ENCODE results near the gene FUZ.

FUZ gene

DNA sequence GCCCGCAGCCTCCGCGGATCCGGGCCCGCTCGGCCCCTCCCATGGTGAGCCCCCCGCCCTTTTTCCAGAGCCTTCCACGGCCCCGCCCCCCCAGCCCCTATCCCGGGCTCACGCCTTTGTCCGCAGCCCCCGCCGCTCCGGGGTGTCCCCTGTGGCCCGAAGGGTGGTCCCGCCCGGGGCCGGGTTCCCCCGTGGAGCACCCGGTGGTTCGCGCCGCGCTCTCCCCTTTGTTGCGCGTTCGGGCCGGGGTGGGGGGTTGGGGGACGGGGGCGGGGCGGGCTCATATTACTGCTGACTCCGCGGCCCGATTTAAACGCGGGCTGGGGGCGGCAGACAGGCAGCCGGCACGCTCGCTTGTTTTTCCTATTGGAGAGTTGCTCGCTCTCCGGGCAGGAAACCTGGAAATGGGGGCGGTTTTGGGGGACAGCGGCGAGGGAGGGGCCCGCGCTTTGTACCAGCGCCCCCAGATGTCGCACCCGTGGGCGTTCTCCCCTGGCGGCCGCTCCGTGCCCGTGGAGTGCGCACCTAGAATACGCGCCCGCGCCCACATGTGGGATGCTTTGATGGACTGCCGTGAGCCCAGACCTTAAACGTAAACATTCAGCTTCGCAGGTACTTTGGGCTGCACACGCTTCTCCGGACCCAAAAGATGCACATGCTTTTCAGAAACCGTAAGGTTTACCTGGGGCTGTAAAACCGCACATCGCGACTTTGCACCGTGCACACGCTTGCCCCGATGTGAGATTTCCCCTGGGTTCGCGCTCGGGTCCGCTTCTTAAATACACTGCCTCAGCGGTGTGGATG lies 38.6 kb upstream of the FUZ start (continued):
- TF ChIP-seq YY2 (tag by site-specific recombination; IDR thresholded peaks at IDR 0.05): no peak
- TF ChIP-seq ZNF155 (tag by site-specific recombination; IDR thresholded peaks at IDR 0.05): no peak
- 0 out of 2 replicates have a peak, but pooled peaks have one; percentile 5 for TF ChIP-seq SP3 (tag by site-specific recombination; IDR thresholded peaks at IDR 0.05)
- peak; percentile 67 for TF ChIP-seq ZBTB8A (tag by site-specific recombination; IDR thresholded peaks at IDR 0.05)
- TF ChIP-seq ZNF350 (tag by site-specific recombination; IDR thresholded peaks at IDR 0.05): no peak
- TF ChIP-seq SCRT1 (tag by site-specific recombination; IDR thresholded peaks at IDR 0.05; ENCODE audit: borderline replicate concordance): no peak
- no peak for TF ChIP-seq HOXC10 (CRISPR knock-in tag; IDR thresholded peaks at IDR 0.05)
- TF ChIP-seq ZNF768 (tag by site-specific recombination; IDR thresholded peaks at IDR 0.05): no peak
- TF ChIP-seq, protein P1, sequence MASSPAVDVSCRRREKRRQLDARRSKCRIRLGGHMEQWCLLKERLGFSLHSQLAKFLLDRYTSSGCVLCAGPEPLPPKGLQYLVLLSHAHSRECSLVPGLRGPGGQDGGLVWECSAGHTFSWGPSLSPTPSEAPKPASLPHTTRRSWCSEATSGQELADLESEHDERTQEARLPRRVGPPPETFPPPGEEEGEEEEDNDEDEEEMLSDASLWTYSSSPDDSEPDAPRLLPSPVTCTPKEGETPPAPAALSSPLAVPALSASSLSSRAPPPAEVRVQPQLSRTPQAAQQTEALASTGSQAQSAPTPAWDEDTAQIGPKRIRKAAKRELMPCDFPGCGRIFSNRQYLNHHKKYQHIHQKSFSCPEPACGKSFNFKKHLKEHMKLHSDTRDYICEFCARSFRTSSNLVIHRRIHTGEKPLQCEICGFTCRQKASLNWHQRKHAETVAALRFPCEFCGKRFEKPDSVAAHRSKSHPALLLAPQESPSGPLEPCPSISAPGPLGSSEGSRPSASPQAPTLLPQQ (tag by site-specific recombination; IDR thresholded peaks at IDR 0.05): no peak
- no peak for TF ChIP-seq HOXD13 (CRISPR knock-in tag; IDR thresholded peaks at IDR 0.05; ENCODE audit: borderline replicate concordance)
- TF ChIP-seq, protein P2, sequence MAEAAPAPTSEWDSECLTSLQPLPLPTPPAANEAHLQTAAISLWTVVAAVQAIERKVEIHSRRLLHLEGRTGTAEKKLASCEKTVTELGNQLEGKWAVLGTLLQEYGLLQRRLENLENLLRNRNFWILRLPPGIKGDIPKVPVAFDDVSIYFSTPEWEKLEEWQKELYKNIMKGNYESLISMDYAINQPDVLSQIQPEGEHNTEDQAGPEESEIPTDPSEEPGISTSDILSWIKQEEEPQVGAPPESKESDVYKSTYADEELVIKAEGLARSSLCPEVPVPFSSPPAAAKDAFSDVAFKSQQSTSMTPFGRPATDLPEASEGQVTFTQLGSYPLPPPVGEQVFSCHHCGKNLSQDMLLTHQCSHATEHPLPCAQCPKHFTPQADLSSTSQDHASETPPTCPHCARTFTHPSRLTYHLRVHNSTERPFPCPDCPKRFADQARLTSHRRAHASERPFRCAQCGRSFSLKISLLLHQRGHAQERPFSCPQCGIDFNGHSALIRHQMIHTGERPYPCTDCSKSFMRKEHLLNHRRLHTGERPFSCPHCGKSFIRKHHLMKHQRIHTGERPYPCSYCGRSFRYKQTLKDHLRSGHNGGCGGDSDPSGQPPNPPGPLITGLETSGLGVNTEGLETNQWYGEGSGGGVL (tag by site-specific recombination; IDR thresholded peaks at IDR 0.05): no peak
- no peak for TF ChIP-seq ZNF121 (tag by site-specific recombination; IDR thresholded peaks at IDR 0.05)
- TF ChIP-seq ZNF132 (tag by site-specific recombination; IDR thresholded peaks at IDR 0.05; ENCODE audit: borderline replicate concordance): no peak
- no peak for TF ChIP-seq ZNF623 (tag by site-specific recombination; IDR thresholded peaks at IDR 0.05)

DNA sequence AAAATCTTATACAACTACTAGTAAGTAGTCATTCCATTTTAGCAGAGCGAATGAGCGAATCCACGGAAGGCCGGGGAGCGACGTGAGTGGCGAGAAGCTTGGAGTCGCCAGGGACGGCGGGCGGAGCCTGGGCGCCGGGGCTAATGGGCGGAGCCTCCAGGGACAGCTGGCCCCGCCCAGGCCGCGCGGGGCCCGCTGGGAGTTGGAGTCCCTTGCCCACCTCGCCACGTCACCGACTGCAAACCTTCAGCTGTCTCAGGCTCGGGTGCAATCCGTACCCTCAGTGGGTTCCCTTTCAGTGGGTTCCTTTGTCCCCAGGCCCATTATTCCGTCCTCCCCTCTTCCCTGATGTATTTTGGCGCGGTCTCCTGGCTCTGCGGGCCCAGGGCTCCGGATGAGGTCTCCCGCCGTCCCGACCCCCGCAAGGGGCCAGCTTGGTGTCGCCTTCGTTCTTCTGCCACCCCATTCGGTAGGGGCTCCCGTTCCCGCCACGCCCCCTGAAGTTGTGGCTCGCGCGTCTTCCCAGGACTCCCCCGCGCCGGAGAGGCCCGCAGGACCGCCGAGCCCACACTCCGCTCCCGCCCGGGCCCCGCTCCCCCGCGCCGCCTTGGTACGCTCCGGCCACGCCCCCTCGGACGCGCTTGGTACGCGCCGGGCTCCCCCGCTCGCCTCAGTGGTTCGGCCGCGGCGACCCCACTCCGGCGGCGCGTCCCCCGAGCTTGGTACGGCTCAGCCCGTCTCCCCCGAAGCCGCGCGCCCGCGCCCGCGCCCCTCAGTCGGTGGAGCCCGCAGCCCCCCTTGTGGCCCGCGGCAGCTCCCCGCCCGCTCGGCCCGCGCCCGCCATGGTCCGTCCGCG lies 37.6 kb upstream of the FUZ start, which contains the start of gene PTOV1:
Gene PTOV1 (plus strand): TSS at position 673 of the 856 bp plus-strand sequence.
- H3K4me3 ChIP-seq (ENCODE audit: low read depth, low read length): peak within 1 kb of the TSS; percentile 76
- CTCF ChIA-PET: interaction anchor here (0.6 to 1.7 kb wide), 10 partner anchors 13 to 281 kb away, joined by 3 to 7 read pairs (median 4); partner anchors contain the start of gene FUZ
- POLR2A ChIA-PET: interaction anchor here (0.5 to 8.8 kb wide), 20 partner anchors 8 to 355 kb away, joined by 3 to 128 read pairs (median 4); partner anchors contain the start of genes AP2A1, ATF5, FUZ and MED25
- peaks cover 0 to 18% of the 10 kb centered on the region in 2 experiments; a peak in 2 of 3 replicates for H3K36me3 ChIP-seq (ENCODE audit: control insufficient read depth in 2 of 2, insufficient read depth in 1 of 2, low read length in 2 of 2)
- H3K4me1 ChIP-seq (ENCODE audit: control insufficient read depth, insufficient read depth, low read length): peaks cover 17% of the 10 kb centered on the region; the same call in 1 of the 2 replicates
- H3K27ac ChIP-seq (ENCODE audit: extremely low read depth, low read depth, low read length): peak within 1 kb of the TSS; percentile 99
- H3K9me3 ChIP-seq (ENCODE audit: control insufficient read depth, insufficient read depth, low read depth, low read length): no peaks in the 10 kb centered on the region
- TF ChIP-seq ZNF174 (tag by site-specific recombination; IDR thresholded peaks at IDR 0.05) (no peak), MYNN (tag by site-specific recombination; IDR thresholded peaks at IDR 0.05; ENCODE audit: borderline replicate concordance) (no peak), ZEB2 (tag by site-specific recombination; IDR thresholded peaks at IDR 0.05) (peak; percentile 93), ZNF211 (tag by site-specific recombination; IDR thresholded peaks at IDR 0.05; ENCODE audit: low read depth) (0 out of 2 replicates have a peak, but pooled peaks have one; percentile 15), ZNF664 (tag by site-specific recombination; IDR thresholded peaks at IDR 0.05) (no peak), ZNF514 (tag by site-specific recombination; IDR thresholded peaks at IDR 0.05) (no peak), KLF10 (tag by site-specific recombination; IDR thresholded peaks at IDR 0.05) (peak; percentile 94), ZBTB20 (tag by site-specific recombination; IDR thresholded peaks at IDR 0.05) (peak; percentile 97), ZSCAN16 (tag by site-specific recombination; IDR thresholded peaks at IDR 0.05) (0 out of 2 replicates have a peak, but pooled peaks have one; percentile 55), ZNF658 (tag by site-specific recombination; IDR thresholded peaks at IDR 0.05) (no peak), ZFP37 (tag by site-specific recombination; IDR thresholded peaks at IDR 0.05) (peak; percentile 76; the same call in 1 of the 2 replicates), KLF1 (tag by site-specific recombination; IDR thresholded peaks at IDR 0.05) (0 out of 2 replicates have a peak, but pooled peaks have one; percentile 70)
- TF ChIP-seq, protein P3, sequence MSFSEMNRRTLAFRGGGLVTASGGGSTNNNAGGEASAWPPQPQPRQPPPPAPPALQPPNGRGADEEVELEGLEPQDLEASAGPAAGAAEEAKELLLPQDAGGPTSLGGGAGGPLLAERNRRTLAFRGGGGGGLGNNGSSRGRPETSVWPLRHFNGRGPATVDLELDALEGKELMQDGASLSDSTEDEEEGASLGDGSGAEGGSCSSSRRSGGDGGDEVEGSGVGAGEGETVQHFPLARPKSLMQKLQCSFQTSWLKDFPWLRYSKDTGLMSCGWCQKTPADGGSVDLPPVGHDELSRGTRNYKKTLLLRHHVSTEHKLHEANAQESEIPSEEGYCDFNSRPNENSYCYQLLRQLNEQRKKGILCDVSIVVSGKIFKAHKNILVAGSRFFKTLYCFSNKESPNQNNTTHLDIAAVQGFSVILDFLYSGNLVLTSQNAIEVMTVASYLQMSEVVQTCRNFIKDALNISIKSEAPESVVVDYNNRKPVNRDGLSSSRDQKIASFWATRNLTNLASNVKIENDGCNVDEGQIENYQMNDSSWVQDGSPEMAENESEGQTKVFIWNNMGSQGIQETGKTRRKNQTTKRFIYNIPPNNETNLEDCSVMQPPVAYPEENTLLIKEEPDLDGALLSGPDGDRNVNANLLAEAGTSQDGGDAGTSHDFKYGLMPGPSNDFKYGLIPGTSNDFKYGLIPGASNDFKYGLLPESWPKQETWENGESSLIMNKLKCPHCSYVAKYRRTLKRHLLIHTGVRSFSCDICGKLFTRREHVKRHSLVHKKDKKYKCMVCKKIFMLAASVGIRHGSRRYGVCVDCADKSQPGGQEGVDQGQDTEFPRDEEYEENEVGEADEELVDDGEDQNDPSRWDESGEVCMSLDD (tag by site-specific recombination; IDR thresholded peaks at IDR 0.05): peak; percentile 100
- TF ChIP-seq, protein P4, sequence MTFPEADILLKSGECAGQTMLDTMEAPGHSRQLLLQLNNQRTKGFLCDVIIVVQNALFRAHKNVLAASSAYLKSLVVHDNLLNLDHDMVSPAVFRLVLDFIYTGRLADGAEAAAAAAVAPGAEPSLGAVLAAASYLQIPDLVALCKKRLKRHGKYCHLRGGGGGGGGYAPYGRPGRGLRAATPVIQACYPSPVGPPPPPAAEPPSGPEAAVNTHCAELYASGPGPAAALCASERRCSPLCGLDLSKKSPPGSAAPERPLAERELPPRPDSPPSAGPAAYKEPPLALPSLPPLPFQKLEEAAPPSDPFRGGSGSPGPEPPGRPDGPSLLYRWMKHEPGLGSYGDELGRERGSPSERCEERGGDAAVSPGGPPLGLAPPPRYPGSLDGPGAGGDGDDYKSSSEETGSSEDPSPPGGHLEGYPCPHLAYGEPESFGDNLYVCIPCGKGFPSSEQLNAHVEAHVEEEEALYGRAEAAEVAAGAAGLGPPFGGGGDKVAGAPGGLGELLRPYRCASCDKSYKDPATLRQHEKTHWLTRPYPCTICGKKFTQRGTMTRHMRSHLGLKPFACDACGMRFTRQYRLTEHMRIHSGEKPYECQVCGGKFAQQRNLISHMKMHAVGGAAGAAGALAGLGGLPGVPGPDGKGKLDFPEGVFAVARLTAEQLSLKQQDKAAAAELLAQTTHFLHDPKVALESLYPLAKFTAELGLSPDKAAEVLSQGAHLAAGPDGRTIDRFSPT (tag by site-specific recombination; IDR thresholded peaks at IDR 0.05): peak; percentile 90

All from HEK293 (cell line).